HG03135 (cell line): ENCODE results near the gene KRTAP10-9.
"Not testable (repeated sequence)": the region's sequence is repeated elsewhere in the genome, so short reads cannot be mapped to it uniquely, and the experiment has no call there.

Experiments used
- ATAC-seq: cut with Tn5 transposase; IDR thresholded peaks from one replicate; pipeline ENCODE4 v1.9.1; 2021; ENCODE audit warnings: mild to moderate bottlenecking, moderate library complexity; ENCODE audit not compliant: unreplicated experiment

Gene KRTAP10-9

DNA sequence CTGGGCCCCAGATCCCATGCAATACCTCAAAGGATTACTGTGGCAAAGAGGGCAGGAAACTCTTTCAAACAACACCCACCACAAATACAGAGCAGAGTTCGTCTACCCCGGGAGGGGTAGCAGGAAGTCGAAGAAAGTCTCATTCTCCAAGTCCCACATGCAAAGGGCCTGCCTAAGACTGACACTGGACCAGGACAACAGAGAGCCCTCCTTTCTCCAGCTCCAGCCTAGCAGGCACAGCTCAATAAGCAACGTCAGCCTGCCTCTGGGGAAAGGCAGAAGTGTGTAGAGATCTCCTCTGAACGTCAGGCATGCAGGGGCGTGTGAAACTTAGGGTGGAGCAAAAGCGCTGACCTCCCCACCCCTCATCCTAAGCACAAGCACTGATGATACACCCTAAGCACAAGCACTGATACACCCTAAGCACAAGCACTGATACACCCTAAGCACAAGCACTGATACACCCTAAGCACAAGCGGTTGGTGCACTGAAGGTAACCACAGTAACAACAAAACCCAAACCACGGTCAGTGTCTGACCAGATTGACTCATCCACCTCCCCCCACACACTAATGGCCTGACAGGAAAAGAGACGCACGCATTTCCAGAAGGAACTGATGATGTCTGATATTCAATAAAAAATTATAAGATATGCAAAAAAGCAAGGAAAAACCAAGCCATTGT is 32.2 kb downstream of the KRTAP10-9 start:
- ATAC-seq: no peak

DNA sequence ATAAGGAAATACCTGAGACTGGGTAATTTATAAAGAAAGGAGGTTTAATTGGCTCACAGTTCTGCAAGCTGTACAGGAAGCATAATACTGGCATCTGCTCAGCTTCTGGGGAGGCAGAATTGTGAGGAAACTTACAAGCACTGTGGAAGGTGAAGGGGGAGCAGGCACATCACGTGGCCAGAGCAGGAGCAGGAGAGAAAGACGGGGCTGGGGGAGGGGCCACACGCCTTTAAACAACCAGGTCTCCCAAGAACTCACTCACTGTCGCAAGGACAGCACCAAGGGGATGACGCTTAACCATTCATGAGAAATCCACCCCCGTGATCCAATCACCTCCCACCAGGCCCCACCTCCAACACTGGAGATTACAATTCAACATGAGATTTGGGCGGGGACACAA is 34.7 kb downstream of the KRTAP10-9 start:
- not testable (repeated sequence) for ATAC-seq

- ATAC-seq: no peak
Measured at GRCh38 chr21:44664691-44665090, 37.8 kb downstream of the KRTAP10-9 start.

- no peak for ATAC-seq
Measured at GRCh38 chr21:44666401-44667320, 39.8 kb downstream of the KRTAP10-9 start, which contains the start of gene KRTAP12-2. Gene KRTAP12-2 (minus strand): TSS chr21:44666927. CDS start chr21:44666886, 41 bp downstream.

- no peak for ATAC-seq
Measured at GRCh38 chr21:44667612-44668011, 40.7 kb downstream of the KRTAP10-9 start.

GRCh38 chr21:44670642-44671432 is 43.9 kb downstream of the KRTAP10-9 start:
- ATAC-seq: no peak

- no peak for ATAC-seq
Measured at GRCh38 chr21:44671911-44672310, 45.0 kb downstream of the KRTAP10-9 start.

DNA sequence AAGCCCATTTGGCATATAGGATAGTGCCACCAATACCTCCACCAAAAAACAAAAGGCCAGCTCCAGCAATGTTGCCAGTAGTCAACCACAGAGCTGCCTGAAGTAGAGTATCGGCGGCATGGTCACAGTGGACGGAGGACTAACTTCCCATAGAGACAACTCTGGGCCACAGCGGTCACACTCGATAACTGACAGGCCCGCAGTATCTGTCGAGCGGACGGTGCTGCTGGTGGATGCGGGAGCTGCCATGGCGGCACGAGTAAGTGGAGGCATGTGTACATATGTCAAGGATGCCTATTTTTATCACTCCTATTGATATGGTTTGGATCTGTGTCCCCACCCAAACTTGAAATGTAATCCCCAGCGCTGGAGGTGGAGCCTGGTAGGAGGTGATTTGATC is 51.0 kb downstream of the KRTAP10-9 start:
- no peak for ATAC-seq
